Measurements from ENCODE around the gene YIPF3.

GRCh38 chr6:43497689-43498088, 19.0 kb downstream of the YIPF3 start:
- TF ChIP-seq POLR2AphosphoS5 (IDR thresholded peaks at IDR 0.05; ENCODE audit: low read depth, low read length) (no peak), TAF1 (IDR thresholded peaks at IDR 0.05; ENCODE audit: borderline replicate concordance, low read depth, low read length) (no peak), CTCF (IDR thresholded peaks at IDR 0.05) (no peak), EZH2phosphoT487 (IDR thresholded peaks at IDR 0.05; ENCODE audit: borderline replicate concordance, low read depth) (no peak), EP300 (IDR thresholded peaks at IDR 0.05; ENCODE audit: borderline replicate concordance in 1 of 2, low read depth in 1 of 2, low read length in 1 of 2) (no peak), RAD21 (IDR thresholded peaks at IDR 0.05; ENCODE audit: low read length) (no peak), RFX5 (IDR thresholded peaks at IDR 0.05; ENCODE audit: low read length) (no peak), FOXJ3 (CRISPR knock-in tag; IDR thresholded peaks at IDR 0.05) (no peak), TEAD4 (IDR thresholded peaks at IDR 0.05; ENCODE audit: borderline replicate concordance, insufficient read depth) (no peak), REST (IDR thresholded peaks at IDR 0.05; ENCODE audit: low read depth, low read length) (no peak)

Measured in SK-N-SH (cell line).